DMS153 (cell line): Measurements from ENCODE around the gene CFB.
"Not testable (repeated sequence)": the region's sequence is repeated elsewhere in the genome, so short reads cannot be mapped to it uniquely, and the experiment has no call there.

Source experiments
- DNase-seq: peaks from one replicate; lab custom pipeline; 2025; lab: John Stamatoyannopoulos, UW

CFB gene

DNA sequence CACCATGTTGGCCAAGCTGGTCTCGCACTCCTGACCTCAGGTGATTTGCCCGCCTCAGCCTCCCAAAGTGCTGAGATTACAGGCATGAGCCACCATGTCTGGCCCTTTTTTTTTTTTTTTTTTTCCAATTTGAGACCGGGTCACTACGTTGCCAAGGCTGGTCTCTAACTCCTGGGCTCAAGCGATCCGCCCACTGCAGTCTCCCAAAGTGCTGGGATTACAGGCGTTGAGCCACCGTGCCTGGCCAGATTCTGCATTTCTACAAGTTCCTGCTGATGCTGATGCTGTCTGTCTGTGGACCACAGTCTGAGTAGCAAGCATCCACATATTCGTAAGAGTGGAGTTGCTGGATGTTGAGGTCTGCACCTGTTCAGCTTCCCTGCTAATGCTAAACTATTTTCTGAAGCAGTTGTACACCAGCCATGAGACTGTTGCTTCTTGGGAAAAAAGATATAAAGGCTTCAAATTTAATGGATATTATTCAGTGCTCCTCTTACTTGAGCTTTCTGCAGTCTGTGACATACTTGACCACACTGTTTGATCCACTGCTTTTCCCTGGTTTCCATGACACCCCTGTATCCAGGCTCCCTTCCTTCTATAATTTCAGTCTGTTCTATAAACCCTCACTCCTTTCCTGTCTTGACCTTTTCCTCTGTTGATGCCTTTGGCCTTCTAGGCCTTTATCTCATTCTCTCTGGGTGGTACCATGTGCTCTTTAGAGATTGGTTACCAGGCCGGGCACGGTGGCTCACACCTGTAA is 33.9 kb upstream of the CFB start:
- DNase-seq, result no peak

DNA sequence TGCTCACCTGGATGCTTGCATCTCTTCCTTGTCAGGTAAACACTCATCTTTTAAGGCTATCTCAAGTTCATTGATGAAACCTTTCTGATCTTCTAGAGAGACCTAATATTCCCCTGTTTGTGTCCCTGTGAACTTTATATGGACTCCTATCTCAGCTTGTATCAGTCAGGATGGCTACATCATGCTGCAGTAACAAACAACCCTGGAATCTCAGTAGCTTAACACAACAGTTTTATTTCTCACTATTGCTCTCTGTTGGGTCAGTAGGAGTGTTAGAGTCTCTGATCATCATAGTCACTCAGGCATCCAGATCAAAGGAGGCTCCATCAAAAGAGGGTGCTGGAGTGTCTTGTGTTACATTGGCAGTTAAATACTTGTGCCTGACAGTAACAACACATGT is 30.5 kb upstream of the CFB start:
- no peak for DNase-seq

DNA sequence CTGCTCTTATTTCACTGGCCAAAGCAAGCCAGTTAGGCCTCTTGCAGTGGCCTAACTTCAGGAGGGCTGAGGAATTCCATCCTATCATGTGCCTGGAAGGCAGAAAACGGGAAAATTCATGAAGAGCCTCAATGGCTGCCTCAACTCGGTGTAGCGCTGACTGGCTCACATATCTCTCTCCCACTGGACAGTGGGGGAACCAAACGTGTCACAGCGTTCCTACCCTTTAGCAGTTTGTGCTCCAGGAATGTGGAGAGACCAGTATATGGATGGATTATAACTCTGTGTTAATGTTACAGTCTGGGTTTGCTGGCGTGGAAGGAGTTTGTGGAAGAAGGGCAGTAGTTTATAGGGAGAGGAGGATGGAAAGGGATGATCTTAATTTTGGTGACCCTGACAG is 30.1 kb upstream of the CFB start:
- DNase-seq, result no peak

DNA sequence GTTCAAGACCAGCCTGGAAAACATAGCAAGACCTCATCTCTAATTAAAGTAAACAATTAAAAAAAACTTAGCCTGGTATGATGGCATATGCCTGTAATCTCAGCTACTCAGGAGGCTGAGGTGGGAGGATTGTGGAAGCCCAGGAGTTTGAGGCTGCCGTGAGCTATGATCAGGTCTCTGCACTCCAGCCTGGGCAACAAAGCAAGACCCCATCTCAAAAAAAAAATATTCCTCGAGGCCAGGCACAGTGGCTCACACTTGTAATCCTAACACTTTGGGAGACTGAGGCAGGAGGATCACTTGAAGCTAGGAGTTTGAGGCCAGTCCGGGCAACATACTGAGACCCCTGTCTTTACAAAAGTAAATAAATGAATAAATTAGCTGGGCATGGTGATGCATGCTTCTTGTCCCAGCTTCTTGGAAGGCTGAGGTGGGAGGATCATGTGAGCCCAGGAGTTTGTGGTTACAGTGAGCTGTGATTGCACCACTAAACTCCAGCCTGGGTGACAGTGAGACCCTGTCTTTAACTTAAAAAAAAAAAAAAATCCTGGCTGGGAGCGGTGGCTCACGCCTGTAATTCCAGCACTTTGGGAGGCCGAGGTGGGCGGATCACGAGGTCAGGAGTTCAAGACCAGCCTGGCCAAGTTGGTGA is 27.7 kb upstream of the CFB start:
- no peak for DNase-seq

DNA sequence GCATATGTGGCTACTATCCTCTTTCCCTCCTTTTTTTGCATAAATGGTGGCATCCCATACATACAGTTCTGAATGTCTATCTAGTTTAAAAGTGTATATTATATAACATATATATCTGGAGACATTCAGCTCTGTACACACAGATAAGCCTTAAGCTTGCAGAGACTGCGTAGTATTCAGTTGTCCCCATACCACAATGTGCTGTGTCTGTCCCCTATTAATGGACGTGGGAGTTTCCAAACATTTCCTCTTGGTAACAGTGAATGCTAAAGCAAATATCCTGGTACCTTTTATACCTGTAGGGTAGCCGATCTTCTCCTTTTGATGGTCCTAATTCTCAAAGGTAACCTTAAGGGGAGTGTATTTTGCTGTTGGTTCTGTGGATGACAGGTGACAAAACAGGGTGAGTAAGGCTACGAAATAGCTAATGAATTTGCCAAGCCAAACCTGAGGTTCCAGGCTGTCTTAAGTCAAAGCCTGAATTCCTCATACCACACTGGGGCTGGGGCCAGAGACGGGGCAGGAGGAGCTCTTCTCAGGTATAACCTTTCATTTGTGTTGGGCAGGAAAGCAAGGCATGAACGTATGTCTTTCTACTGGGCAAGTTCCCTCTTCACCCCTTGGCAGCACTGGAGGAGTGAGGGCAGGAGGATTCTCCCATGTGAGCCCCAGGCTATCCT is 26.1 kb upstream of the CFB start:
- no peak for DNase-seq

DNA sequence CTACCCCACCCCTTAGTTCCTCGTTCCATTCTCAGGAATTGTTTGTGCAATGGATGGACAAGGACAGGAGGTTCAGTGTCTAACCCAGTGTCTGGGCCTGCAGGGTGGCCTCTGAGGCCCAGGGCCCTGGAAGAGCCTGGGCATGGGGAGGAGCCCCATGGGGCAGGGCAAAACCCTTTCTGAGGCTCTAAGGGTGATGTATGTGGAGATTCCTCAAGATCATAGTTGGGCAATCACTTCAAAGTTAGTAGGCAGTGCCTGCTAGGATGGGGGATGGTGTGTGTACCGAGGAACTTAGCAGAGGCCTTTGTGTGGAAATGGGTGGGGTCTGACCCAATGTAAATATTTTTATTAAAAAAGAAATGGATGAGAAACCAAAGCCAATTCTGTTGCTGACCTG is 25.1 kb upstream of the CFB start:
- DNase-seq, result no peak

DNA sequence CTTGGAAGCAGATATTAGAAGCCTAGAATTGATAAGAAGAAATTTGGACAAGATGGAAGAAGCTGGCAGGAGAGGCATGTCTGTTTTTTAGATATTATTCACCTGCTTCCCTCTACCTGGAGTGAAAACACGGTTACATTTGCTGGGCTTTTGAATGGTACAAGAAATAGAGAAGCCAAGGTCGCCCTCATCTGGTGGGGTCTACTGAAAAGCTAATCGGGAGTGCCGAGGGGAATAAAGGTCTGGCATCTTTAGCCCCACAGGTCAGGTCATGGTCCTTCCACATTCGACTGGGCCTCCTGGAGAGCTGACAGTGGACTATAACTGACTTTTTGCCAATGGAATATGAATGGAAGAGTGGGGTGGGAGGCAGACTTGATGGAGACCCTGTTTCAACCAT is 23.0 kb upstream of the CFB start:
- no peak for DNase-seq

DNA sequence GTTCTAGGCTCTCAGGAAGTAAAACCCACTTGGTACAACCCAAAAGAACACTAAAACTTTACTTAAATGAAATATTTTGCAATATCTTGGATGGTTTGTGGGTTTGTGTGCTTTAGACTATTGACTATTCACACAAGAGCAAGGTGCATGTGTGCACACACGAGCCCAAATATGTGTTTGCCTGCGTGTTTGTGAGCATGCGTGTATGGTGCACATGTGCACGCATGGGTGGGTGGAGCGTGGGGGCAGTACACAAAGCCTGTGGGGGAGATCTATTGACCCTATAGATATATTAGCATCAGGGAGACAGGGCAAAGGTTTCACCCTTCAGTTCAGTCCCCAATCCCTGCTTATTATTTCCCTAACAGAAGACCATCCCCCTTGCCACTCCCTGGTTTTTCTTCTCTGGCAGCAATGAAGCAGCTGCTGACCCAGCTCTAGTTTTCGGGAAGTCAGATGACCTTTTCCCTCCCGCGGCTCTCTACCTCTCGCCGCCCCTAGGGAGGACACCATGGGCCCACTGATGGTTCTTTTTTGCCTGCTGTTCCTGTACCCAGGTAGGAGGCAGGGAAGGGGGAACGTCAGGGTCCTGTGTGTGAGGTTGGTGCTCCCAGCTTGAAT is 18.5 kb upstream of the CFB start, which contains the start of gene C2:
TSS of gene C2 (plus strand) at position 476 of the 621 bp plus-strand sequence. CDS start at position 512, 36 bp downstream.
- no peak for DNase-seq

DNA sequence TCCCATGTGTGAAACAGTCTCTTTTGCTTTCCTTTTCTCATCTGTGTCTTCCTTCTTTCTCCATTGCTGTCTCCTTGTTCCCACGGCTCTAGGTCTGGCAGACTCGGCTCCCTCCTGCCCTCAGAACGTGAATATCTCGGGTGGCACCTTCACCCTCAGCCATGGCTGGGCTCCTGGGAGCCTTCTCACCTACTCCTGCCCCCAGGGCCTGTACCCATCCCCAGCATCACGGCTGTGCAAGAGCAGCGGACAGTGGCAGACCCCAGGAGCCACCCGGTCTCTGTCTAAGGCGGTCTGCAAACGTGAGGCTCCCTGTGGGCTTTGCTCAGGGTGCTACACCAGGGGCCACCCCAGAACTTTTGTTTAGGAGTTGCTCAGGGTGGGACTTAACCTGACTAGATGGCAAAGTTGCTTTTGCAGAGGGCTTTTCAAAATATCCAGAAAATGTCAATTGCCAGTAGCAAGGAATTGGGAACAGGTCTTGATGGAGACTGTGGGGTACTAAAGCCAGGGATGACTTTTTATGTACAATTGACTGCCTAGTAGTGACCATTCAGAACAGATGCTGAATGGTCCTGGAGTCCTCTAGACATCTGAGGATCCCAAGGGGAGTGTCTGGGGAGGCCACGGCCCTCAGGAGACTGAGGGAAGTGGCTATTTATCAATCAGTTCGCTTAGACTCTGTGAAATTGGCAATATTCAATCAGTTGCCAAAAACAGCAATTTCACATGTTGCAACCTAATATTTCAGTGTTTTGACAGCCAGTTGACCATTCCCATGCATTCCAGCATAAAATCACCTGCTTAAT is 17.8 kb upstream of the CFB start:
- DNase-seq, result no peak

DNA sequence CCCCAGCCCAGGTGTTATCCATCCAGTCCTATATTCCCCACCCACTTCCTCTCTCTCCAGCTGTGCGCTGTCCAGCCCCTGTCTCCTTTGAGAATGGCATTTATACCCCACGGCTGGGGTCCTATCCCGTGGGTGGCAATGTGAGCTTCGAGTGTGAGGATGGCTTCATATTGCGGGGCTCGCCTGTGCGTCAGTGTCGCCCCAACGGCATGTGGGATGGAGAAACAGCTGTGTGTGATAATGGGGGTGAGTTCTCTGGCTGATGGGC is 17.3 kb upstream of the CFB start:
- no peak for DNase-seq

DNA sequence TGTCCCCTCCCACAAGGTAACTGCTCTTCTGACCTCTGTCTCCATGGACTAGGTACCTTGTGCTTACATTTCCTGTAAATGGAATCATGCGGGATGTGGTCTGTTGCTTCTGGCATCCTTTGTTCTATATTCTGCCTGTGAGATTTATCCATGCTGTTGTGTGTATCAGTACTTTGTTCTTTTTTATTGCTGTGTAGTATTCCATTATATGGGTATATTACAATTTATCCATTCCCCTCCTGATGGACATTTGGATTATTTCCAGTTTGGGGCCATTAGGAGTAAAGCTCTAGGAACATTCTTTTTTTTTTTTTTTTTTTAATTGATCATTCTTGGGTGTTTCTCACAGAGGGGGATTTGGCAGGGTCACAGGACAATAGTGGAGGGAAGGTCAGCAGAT is 14.9 kb upstream of the CFB start:
- DNase-seq, result no peak

DNA sequence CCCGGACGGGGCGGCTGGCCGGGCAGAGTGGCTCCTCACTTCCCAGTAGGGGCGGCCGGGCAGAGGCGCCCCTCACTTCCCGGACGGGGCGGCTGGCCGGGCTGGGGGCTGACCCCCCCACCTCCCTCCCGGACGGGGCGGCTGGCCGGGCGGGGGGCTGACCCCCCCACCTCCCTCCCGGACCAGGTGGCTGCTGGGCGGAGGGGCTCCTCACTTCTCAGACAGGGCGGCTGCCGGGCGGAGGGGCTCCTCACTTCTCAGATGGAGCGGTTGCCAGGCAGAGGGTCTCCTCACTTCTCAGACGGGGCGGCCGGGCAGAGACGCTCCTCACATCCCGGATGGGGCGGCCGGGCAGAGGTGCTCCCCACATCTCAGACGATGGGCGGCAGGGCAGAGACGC is 13.8 kb upstream of the CFB start:
- not testable (repeated sequence) for DNase-seq

DNA sequence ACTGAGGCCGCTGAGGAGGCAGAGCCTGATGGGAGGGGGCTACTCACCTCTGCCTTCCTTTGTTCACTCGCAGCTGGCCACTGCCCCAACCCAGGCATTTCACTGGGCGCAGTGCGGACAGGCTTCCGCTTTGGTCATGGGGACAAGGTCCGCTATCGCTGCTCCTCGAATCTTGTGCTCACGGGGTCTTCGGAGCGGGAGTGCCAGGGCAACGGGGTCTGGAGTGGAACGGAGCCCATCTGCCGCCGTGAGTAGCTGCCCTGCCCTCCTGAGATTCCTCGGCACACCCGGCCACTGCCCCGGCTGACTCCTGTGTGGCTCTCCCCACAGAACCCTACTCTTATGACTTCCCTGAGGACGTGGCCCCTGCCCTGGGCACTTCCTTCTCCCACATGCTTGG is 12.4 kb upstream of the CFB start:
- no peak for DNase-seq

DNA sequence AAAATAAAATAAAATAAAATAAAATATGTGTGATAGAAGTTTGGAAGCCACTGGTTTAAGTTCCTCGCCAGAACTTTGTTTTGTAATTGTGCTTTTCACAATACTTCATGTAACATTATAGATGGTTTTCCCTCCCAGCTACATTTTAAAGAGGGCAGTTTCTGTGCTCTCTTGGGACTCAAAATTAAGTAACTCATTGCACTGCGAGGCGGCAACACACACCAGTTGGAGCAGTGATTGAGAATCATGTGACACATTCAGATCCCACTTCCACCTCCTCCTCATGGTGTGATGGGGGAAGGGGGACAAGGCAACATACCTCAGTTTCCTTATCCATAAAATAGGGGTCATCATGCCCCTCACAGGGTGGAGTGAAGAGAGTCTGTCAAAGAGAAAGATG is 10.9 kb upstream of the CFB start:
- DNase-seq, result no peak

DNA sequence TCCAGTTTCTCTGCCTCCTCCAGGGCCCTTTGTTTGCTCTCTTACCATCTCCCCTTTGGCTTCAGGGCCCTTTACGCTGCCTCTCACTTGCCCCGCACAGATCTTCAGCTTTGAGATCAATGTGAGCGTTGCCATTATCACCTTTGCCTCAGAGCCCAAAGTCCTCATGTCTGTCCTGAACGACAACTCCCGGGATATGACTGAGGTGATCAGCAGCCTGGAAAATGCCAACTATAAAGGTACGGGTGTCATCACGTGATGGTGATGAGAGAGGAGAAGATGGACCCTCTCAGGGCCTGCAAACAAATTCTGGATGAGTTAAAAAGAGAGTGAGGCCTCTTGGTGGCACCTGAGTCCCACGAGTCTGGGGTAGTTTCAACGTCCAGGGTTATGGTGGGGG is 10.1 kb upstream of the CFB start:
- no peak for DNase-seq

DNA sequence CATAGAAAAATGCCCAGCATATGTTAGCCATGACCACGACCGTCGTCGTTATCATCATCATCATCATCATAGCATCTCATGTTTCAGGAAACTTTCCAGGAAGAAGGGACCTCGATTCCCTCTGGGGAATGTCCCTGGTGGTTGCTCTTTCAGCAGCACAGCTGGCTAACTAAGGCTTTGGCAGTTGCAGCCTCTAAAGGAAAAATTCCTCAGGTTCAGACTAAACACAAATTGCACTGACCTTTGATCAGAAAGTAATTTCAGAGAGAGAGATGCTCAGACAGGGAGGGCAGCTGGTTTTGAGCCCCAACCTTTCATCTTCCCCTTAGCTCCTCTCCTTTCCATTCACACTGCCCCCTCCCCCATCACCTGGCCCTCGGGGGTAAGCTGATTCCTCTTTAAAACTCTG is 5.6 kb upstream of the CFB start:
- no peak for DNase-seq

DNA sequence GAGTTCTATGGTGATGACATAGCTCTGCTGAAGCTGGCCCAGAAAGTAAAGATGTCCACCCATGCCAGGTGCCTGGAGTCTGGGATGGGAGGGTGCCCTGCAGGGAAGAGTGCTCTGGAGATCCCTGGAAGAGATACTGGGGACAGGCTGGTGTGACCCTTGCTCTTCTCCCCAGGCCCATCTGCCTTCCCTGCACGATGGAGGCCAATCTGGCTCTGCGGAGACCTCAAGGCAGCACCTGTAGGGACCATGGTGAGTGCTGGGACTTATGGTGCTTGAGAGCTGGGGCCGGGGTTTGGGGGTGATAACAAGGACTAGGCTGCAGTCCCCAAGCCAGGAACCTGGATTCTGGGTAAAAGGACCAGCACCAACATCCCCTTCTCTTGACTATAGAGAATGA is 2.2 kb upstream of the CFB start:
- no peak for DNase-seq

DNA sequence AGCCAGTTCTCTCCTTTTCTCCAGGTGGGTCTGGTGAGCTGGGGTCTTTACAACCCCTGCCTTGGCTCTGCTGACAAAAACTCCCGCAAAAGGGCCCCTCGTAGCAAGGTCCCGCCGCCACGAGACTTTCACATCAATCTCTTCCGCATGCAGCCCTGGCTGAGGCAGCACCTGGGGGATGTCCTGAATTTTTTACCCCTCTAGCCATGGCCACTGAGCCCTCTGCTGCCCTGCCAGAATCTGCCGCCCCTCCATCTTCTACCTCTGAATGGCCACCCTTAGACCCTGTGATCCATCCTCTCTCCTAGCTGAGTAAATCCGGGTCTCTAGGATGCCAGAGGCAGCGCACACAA is 765 bp upstream of the CFB start:
- no peak for DNase-seq

DNA sequence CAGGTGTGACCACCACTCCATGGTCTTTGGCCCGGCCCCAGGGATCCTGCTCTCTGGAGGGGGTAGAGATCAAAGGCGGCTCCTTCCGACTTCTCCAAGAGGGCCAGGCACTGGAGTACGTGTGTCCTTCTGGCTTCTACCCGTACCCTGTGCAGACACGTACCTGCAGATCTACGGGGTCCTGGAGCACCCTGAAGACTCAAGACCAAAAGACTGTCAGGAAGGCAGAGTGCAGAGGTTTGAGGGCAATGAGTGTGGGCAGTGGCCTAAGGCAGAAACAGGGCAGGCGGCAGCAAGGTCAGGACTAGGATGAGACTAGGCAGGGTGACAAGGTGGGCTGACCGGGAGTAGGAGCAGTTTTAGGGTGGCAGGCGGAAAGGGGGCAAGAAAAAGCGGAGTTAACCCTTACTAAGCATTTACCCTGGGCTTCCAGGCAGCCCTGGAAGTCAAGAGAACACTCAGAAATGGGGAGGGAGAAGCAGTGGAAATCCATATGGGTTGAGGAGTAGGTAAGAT is 533 bp downstream of the CFB start:
- no peak for DNase-seq

DNA sequence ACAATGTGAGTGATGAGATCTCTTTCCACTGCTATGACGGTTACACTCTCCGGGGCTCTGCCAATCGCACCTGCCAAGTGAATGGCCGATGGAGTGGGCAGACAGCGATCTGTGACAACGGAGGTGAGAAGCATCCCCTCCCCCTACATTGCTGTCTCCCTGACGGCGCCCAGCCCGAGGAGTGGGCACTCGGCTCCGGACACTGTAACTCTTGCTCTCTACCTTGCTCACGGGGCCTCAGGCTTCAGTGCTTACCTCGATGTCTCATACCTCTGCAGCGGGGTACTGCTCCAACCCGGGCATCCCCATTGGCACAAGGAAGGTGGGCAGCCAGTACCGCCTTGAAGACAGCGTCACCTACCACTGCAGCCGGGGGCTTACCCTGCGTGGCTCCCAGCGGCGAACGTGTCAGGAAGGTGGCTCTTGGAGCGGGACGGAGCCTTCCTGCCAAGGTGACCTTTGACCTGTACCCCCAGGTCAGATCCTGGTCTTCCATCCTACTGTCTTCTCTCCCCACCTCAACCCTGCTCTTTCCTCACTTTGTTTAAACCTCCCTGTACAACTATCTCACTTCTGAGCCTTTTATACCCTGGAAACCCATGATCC is 1.3 kb downstream of the CFB start:
- no peak for DNase-seq

DNA sequence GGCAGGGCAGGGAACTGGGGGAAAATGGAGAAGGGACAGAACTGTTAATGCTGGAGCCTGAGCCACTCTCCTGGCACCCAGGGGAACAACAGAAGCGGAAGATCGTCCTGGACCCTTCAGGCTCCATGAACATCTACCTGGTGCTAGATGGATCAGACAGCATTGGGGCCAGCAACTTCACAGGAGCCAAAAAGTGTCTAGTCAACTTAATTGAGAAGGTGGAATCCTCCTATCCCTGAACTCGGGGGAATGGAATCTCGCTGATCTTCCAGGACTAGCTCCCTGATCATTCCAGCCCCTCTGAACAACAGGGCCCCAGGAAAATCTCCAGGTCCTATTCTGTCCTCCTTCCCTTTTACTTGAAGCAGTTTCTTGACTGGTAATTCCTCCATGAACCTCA is 2.0 kb downstream of the CFB start:
- DNase-seq, result no peak

DNA sequence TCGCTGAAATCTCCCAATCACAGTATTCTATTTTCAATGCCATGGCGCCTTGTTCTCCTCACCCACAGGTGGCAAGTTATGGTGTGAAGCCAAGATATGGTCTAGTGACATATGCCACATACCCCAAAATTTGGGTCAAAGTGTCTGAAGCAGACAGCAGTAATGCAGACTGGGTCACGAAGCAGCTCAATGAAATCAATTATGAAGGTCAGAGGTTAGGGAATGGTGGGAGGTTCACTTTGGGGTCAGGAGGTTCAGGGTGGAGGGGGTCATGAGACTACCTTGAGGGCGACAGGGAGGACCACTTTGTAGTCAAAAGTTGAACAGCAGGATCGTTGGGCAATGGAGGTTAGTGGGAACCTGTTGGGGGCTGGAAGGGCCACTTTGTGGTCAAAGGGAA is 2.4 kb downstream of the CFB start:
- no peak for DNase-seq
